Measurements from ENCODE around the gene LAMC1.

DNA sequence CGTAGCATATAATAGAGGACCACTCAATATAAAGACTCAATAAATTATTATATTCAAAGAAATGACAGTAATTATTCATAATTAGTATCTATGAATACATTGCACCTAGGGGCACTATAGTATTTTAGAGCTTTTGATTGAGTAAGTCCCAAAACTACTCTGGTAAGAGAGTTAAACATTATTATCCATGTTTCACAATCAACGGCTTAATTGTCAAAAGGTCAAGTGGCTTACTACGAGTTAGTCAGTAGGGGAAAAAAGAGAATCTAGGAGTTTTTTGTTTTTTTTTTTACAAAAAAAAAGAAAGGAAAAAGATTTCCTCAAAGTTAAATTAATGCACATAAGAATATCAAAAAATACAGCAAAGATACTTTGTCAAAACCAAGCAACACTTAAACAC, 20.4 kb upstream of the LAMC1 start:
- TF ChIP-seq, protein P1, sequence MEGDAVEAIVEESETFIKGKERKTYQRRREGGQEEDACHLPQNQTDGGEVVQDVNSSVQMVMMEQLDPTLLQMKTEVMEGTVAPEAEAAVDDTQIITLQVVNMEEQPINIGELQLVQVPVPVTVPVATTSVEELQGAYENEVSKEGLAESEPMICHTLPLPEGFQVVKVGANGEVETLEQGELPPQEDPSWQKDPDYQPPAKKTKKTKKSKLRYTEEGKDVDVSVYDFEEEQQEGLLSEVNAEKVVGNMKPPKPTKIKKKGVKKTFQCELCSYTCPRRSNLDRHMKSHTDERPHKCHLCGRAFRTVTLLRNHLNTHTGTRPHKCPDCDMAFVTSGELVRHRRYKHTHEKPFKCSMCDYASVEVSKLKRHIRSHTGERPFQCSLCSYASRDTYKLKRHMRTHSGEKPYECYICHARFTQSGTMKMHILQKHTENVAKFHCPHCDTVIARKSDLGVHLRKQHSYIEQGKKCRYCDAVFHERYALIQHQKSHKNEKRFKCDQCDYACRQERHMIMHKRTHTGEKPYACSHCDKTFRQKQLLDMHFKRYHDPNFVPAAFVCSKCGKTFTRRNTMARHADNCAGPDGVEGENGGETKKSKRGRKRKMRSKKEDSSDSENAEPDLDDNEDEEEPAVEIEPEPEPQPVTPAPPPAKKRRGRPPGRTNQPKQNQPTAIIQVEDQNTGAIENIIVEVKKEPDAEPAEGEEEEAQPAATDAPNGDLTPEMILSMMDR (IDR thresholded peaks at IDR 0.05) = no peak
- TF ChIP-seq POLR2A (IDR thresholded peaks at IDR 0.05) = no peak

Measured in uterus (tissue), 2 donors.